Neuron (in vitro differentiated cells): Measurements from ENCODE around the gene CDRT4.

ENCODE experiments used
- H2AFZ ChIP-seq: one replicate; pipeline ENCODE4 v1.6.1; 2013; ENCODE audit warnings: low read depth, mild to moderate bottlenecking, inconsistent platforms, low read length, moderate library complexity
- H3K27me3 ChIP-seq: one replicate; pipeline ENCODE4 v1.6.1; 2013; ENCODE audit warnings: low read length; ENCODE audit not compliant: insufficient read depth
- H3K36me3 ChIP-seq: one replicate; pipeline ENCODE4 v1.6.1; 2013; ENCODE audit warnings: low read length; ENCODE audit not compliant: insufficient read depth
- H3K4me1 ChIP-seq: one replicate; pipeline ENCODE4 v1.6.1; 2013; ENCODE audit warnings: low read length; ENCODE audit not compliant: insufficient read depth
- H3K4me3 ChIP-seq: 2 replicates; pipeline ENCODE4 v1.5.1; 2013; ENCODE audit warnings: mild to moderate bottlenecking, low read length, moderate library complexity
- H3K9me3 ChIP-seq: one replicate; pipeline ENCODE4 v1.6.1; 2013; ENCODE audit warnings: low read length

The CDRT4 gene

DNA sequence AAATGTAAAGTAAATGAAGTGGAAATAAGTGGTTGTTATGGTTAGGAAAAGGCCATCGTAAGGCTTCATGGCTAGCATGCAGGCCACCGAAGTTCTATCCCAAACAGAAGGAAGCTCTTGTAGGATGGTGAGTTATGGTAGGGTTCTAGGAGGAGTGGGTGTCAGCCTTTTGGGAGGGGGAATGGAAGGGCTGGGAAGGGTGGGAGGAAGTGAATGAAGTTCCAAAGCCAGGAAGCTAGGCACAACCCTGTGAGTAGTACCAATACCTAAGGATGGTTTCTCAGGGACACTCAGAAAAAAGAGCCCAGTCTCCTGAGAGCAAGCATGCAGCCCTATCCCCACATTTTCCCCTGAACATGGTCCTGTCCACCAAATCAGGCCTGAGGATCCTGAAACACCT is 36.3 kb upstream of the CDRT4 start:
- Histone ChIP-seq H3K4me1 (no peaks in the 10 kb centered on the region), H3K27me3 (no peaks in the 10 kb centered on the region), H3K9me3 (peaks cover 6% of the 10 kb centered on the region), H3K36me3 (peaks cover 2% of the 10 kb centered on the region), H2AFZ (no peak overlapping the region), H3K4me3 (no peak overlapping the region)

DNA sequence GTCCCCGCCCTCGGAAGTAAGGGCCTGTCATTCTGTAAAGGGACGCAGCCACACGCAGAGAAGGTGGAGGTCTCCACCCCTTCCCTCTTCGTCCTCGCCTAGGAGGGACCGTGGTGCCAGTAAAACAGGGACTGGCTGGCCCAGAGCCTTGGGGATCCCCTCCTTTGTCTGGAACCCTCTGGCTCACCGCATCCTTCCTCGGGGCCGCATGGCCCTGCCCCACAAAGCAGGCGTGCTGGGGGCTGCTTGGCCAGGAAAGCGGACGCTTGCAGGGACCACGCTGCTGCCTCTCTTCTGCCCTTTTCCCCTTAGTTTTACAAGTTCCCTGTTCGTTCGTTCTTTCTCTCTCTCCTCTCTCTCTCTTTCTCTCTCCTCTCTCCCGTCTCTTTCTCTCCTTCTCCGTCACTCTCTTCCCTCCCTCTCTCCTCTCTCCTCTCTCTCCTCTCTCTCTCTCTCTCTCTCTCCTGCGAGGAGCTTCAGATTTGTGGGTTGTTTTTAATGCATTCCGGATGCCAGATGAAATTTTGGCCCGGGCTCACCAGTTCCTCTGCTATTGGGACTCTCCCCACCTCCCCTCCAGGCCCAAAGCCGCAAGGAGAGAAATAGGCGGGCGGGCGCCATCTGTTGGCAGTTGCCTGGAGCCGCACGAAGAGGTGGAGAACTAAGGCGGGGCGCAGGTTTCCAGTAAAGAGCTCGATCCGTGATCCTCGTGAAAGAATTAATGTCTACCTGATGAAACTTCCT is 35.1 kb upstream of the CDRT4 start:
- no peaks in the 10 kb centered on the region for H3K4me1 ChIP-seq
- no peaks in the 10 kb centered on the region for H3K27me3 ChIP-seq
- no peak overlapping the region for H3K4me3 ChIP-seq
- H2AFZ ChIP-seq: no peak overlapping the region
- H3K36me3 ChIP-seq: peaks cover 2% of the 10 kb centered on the region
- H3K9me3 ChIP-seq: peaks cover 3% of the 10 kb centered on the region

DNA sequence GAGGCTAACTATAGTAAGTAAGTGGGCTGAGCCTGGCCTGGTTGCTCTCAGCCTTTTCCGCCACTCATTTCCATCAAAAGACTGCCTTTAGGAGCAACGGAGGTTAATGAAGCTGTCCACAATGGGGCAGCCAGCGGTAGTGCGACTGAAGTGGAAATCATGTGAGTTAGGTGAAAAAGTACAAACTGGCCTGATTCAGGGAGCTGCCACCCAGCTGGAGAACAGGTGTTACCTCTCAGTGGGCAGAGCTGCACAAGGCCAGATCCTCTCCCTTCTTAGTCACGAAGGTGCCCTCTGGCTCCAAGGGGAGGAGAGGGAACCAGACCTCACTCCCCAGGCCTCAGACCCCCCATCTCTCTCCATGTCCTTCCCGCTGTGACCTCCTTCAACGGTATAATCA is 34.4 kb upstream of the CDRT4 start:
- Histone ChIP-seq H2AFZ (no peak overlapping the region), H3K36me3 (no peaks in the 10 kb centered on the region), H3K4me1 (no peaks in the 10 kb centered on the region), H3K27me3 (no peaks in the 10 kb centered on the region), H3K4me3 (no peak overlapping the region), H3K9me3 (no peaks in the 10 kb centered on the region)

DNA sequence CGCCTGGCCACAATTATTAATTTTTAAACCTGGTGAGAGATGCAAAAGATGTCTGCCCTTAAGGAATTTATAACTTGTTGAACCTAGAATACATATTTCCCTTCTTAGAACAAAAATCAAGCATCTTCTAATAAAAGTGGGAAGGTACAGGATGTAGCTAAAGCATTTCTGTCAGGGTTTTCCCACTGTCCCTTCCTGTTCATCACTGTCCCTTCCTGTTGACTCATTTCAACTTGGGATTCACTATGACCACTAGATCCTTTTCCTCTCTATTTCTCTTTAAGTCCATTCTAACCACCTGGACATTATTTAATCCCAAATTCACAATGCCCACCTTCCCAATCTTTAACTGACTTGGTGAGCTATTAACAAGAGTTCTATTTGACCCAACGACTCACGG is 33.9 kb upstream of the CDRT4 start:
- H3K9me3 ChIP-seq: no peaks in the 10 kb centered on the region
- no peak overlapping the region for H3K4me3 ChIP-seq
- no peaks in the 10 kb centered on the region for H3K4me1 ChIP-seq
- H3K36me3 ChIP-seq: no peaks in the 10 kb centered on the region
- no peaks in the 10 kb centered on the region for H3K27me3 ChIP-seq
- H2AFZ ChIP-seq: no peak overlapping the region

DNA sequence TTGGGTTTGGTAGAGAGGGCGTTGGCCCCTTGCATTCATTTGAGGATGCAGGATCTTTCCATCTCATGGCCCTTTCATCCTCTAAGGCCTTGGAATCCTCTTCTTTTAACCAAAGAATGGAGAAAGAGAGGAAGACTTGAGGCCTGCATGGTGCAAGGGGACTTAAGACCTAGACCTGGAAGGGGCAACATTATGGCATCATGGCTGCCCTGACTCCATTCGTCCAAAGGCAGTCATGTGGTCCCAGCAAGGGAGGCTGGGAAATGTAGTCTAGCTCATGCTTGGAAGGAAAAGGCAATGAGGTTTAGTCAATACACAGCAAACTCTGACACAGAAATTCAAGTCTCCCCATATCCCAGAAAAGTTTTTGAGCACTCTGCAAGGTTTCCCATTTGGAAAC is 30.7 kb upstream of the CDRT4 start:
- Histone ChIP-seq H3K36me3 (no peaks in the 10 kb centered on the region), H3K27me3 (no peaks in the 10 kb centered on the region), H3K4me1 (no peaks in the 10 kb centered on the region), H3K4me3 (no peak overlapping the region), H2AFZ (no peak overlapping the region), H3K9me3 (peaks cover 3% of the 10 kb centered on the region)

DNA sequence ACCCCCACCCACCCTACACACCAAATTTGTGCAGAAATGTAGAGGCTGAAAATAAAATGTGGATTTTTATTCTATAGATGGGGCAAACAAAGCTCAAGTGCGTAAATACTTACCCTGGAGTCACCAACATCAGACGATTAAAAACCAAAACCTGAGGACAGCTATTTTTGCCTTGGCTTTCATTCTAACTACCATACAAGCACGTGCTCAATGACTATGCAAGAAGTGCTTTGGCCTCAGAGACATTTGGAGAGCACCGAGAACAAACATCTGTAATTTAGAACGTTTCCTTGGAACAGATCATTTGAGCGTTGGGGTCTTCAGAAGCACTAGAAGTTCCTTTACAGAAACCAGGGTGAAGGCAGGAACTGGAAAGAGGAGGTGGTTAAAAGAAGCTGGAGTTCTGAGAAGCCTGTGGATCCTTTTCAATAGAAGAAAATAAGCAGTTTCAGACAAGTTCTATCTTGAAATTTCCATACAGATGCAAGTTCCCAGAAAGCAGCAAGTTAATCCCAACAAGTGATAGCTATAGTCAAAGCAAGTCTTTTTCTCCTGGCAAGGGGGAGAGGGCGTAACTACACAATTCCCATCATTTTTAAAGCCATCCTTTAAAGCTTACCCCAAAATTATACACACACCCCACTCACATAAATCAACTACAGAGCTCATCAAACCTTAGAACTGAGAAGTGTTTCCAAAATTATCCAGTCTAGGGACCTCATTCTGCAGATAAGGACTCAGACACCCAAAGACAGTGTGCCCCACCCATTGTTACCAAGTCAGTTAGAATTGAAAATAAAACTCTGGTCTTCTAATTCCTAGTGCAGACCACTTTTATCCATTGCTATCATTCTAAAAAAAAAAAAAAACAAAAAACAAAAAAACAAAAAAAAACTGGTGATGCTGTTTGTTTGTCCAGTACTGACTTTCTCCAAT is 29.6 kb upstream of the CDRT4 start:
- Histone ChIP-seq H3K36me3 (no peaks in the 10 kb centered on the region), H2AFZ (no peak overlapping the region), H3K9me3 (peaks cover 3% of the 10 kb centered on the region), H3K4me3 (no peak overlapping the region), H3K4me1 (no peaks in the 10 kb centered on the region), H3K27me3 (no peaks in the 10 kb centered on the region)

DNA sequence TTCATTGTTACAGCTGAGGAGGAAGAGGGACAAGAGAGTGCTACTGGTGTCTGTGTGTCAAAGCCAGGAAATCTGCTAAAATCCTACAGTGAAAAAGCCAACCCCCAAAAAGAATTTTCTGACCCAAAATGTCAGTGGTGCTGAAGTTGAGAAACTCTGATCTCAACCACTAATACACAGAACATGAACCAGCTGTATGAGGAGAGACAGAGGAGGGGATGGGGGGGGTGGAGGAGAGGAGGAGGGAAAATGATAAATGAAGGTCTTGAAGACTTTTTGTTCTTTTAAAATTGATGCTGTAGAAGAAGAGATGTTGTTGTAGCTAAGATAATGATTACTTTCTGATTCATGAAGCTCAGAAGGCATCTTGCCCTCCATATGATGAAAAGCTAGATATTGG is 27.4 kb upstream of the CDRT4 start:
- Histone ChIP-seq H3K9me3 (peaks cover 6% of the 10 kb centered on the region), H3K4me3 (no peak overlapping the region), H3K36me3 (no peaks in the 10 kb centered on the region), H3K27me3 (no peaks in the 10 kb centered on the region), H2AFZ (no peak overlapping the region), H3K4me1 (peaks cover 7% of the 10 kb centered on the region)

DNA sequence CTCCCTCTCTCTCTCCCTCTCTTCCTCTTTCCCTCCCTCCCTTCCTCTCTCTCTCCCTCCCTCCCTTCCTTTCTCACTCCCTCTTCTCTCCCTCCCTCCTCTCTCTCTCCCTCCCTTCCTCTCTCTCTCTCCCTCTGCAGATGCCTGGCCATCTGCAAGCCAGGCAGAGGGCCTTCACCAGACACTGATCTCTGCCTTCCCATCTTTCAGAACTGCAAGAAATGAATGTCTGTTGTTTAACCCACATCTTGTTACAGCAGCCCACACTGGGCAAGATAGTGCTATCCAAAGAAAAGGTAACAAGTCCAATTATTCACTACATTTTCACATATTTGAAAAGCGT is 26.2 kb upstream of the CDRT4 start:
- Histone ChIP-seq H3K4me1 (peaks cover 7% of the 10 kb centered on the region), H3K9me3 (peaks cover 6% of the 10 kb centered on the region), H3K36me3 (no peaks in the 10 kb centered on the region), H3K27me3 (no peaks in the 10 kb centered on the region), H3K4me3 (no peak overlapping the region), H2AFZ (no peak overlapping the region)

DNA sequence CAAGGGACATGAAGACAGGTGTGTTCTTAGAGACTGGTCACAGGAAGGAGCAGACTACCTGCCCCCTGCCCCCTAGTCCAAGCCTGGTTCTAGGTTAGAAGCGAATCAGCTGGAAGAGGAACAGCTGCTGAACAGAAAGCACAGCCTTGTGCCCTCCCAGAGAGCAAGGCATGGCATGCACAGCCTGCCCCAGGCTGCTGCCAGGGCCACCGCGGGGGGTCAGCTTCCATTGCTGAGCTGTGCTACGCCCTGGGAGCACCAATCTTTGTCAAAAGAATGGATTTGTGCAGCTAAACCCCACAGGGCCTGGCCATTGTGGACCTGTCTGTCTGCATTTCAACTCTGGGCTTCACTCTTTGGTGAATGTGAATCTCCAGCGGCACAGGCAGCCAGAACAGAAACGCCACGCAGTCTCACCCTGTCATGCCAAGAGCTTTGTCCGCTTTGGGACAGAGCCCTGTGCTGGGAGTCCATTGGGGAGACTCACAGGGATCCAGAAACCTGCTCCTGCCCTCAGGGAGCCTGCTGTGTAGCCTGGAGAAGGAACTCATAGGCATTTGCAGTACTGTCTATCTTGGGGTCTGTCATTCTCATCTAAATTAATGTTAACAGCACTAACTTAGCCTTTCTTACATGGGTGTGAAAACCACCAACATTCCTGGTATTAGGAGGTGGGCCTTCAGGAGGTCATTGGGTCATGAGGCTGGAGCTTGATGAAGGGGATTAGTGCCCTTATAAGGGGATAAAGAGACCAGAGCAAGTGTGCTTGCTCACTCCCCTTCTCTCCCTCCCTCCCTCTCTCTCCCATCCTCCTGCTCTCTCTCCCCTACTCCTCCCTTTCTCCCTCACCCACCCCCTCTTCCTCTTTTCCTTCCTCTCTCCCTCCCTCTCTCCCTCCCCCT is 25.6 kb upstream of the CDRT4 start:
- Histone ChIP-seq H3K36me3 (no peaks in the 10 kb centered on the region), H3K4me3 (no peak overlapping the region), H3K4me1 (peaks cover 7% of the 10 kb centered on the region), H3K9me3 (peaks cover 6% of the 10 kb centered on the region), H3K27me3 (no peaks in the 10 kb centered on the region), H2AFZ (no peak overlapping the region)

DNA sequence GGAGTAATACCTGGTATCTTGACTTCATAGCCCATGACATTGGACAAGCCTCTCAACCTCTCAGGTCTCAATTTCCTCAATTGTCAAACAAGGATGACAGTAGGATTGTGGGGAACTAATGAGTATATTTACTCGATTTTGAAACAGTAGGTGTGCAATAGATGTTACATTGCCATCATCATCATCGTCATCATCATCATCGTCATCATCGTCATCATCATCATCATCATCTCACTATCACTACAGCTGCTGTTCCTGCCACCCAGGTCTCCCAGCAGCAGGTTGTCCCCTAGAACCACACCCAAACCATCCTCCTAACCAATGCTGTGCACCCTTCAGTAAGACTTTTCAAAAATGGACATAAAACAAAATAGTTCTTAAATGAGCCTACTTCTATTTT is 24.8 kb upstream of the CDRT4 start:
- no peaks in the 10 kb centered on the region for H3K27me3 ChIP-seq
- peaks cover 7% of the 10 kb centered on the region for H3K4me1 ChIP-seq
- peaks cover 6% of the 10 kb centered on the region for H3K9me3 ChIP-seq
- no peaks in the 10 kb centered on the region for H3K36me3 ChIP-seq
- no peak overlapping the region for H2AFZ ChIP-seq
- no peak overlapping the region for H3K4me3 ChIP-seq

DNA sequence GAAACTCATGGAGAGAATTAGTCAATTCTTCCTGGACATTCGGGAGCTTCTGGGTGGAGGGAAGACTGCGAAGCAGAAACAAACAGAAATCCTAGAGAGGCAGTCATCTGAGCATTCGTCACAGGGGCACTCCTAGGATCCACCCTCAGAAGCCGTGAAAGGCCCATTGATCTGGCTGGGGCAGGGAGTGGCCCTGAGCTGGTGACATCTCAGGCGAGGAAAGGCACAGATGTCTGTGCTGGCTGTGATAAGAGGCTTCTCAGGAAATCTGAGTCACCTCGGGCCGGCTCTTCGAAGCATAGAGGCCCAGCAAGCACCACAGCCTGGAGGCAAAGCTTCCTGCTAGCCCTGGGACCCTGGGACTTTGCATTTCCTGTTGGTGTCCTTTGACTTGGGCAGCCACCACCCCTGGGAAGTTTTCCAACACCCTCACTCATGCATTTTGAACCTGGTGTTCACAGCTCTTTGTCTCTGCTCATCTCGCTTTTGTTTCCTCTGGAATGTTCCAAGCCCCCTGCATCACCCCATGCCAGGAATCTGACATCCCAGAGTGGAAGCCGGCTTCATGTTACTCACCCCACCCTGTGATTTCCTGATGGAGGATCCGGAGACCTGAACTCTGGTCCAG is 23.3 kb upstream of the CDRT4 start:
- Histone ChIP-seq H3K9me3 (peaks cover 3% of the 10 kb centered on the region), H3K4me1 (peaks cover 7% of the 10 kb centered on the region), H2AFZ (no peak overlapping the region), H3K4me3 (no peak overlapping the region), H3K36me3 (no peaks in the 10 kb centered on the region), H3K27me3 (no peaks in the 10 kb centered on the region)

DNA sequence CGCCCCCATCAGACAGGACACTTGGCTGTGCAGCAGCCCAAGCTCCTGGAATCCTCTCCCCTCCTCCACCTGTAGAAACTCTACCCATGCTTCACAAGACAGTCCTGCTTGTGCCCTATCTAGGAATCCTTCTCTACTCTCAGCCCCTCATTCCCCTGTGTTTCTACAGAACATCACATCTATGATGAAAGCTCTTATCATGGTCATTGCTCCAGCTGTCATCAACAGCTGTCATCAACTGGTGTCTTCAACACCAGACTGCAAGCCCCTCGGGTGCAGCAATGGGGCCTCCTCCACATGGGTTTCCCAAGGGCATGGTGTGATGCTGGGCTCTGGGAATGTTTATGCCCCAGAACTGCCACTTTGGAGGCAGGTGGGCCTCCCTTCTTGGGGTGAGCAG is 21.1 kb upstream of the CDRT4 start:
- H3K9me3 ChIP-seq: peaks cover 3% of the 10 kb centered on the region
- H3K27me3 ChIP-seq: no peaks in the 10 kb centered on the region
- H3K36me3 ChIP-seq: no peaks in the 10 kb centered on the region
- no peak overlapping the region for H3K4me3 ChIP-seq
- no peak overlapping the region for H2AFZ ChIP-seq
- H3K4me1 ChIP-seq: peaks cover 7% of the 10 kb centered on the region
